Tibial nerve (tissue), 4 donors: ENCODE results near the gene HEMK1.

Experiments
- CTCF ChIP-seq, 5 experiments: fragments of 200-600 bp in 3 of 5; fragments of 450-650 bp in 2 of 5; sonication (generic) in 3 of 5; IDR thresholded peaks; one replicate each; pipeline ENCODE4 v1.5.1; 2016 to 2019; ENCODE audit warnings: antibody characterized with exemption in 5 of 5, mild to moderate bottlenecking in 3 of 5, moderate library complexity in 2 of 5
- EP300 ChIP-seq, 2 donors: sonication (generic); formaldehyde crosslinking; IDR thresholded peaks; one replicate each; pipeline ENCODE4 v1.6.1; 2017; ENCODE audit warnings: antibody characterized with exemption in 2 of 2, mild to moderate bottlenecking in 1 of 2
- POLR2A ChIP-seq, 2 donors: fragments of 450-650 bp; IDR thresholded peaks; one replicate each; pipeline ENCODE4 v1.6.1; 2017; ENCODE audit warnings: antibody characterized with exemption in 2 of 2, mild to moderate bottlenecking in 2 of 2, moderate library complexity in 2 of 2

DNA sequence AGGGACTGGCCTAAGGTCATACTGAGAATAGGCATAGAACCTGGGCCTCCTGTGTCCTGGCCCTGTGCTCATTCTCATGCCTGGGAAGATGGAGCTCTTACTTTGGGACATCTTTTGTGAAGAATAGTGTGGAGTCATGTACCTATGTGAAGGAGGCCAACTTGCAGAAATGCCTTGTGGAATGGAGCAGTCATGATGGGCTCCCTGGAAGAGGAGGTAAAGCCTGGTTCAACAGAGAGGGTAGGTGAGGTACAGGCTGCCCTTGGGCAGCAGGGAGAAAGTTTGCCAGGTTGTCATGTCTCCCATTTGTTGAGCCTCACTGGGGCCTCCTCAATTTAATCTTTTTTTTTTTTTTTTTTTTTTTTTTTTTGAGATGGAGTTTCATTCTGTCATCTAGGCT lies 65.7 kb downstream of the HEMK1 start:
- no peak for TF ChIP-seq CTCF (IDR thresholded peaks at IDR 0.05)
- no peak for TF ChIP-seq POLR2A (IDR thresholded peaks at IDR 0.05)
- TF ChIP-seq EP300 (IDR thresholded peaks at IDR 0.05): no peak
